Measurements from ENCODE around the gene SLC17A1. TPM values are rescaled to one million over a fixed set of nuclear protein-coding genes. Genes with fewer than 3 reads are reported as not detected.

The SLC17A1 gene
- total RNA-seq, 6 experiments from 2014 or later = 10.5 to 22.8 (median 14.5) TPM

DNA sequence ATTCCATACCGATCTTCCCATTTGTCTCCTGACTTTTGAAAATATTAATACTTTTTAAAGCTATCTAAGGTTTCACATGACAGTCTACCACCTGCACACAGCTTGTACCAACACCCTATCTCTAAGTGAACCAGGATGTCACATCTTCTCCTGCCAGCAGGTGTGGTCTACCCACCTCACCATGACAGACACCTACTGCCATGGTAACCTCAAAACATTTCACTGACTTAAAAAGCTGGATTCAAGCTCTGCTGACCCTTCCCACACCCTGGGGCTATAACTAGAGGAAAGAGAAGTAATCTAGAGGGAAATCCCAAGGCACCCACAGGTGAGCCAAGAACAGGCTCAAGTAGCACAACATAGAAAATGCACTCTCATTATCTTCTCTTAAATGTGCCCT lies 41.0 kb upstream of the SLC17A1 start:
- Histone ChIP-seq H3K4me1 (peaks cover 0 to 42% (median 15%) of the 10 kb centered on the region in 4 donors), H3K27me3 (no peaks in the 10 kb centered on the region), H3K9me3 (no peaks in the 10 kb centered on the region), H3K27ac (no peak overlapping the region), H3K36me3 (no peaks in the 10 kb centered on the region), H3K4me3 (no peak overlapping the region)
- intact Hi-C loops (cut with DNase I) = no loop called here
- ATAC-seq (no peak), DNase-seq (no peak)
- TF ChIP-seq, protein P1, sequence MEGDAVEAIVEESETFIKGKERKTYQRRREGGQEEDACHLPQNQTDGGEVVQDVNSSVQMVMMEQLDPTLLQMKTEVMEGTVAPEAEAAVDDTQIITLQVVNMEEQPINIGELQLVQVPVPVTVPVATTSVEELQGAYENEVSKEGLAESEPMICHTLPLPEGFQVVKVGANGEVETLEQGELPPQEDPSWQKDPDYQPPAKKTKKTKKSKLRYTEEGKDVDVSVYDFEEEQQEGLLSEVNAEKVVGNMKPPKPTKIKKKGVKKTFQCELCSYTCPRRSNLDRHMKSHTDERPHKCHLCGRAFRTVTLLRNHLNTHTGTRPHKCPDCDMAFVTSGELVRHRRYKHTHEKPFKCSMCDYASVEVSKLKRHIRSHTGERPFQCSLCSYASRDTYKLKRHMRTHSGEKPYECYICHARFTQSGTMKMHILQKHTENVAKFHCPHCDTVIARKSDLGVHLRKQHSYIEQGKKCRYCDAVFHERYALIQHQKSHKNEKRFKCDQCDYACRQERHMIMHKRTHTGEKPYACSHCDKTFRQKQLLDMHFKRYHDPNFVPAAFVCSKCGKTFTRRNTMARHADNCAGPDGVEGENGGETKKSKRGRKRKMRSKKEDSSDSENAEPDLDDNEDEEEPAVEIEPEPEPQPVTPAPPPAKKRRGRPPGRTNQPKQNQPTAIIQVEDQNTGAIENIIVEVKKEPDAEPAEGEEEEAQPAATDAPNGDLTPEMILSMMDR (IDR thresholded peaks at IDR 0.05) = no peak
- no peak for TF ChIP-seq POLR2A (IDR thresholded peaks at IDR 0.05)
- 100% methylated on average over 1 of the region's 1 CpG for WGBS (ENCODE audit: insufficient coverage, low coverage, low lambda C conversion rate, missing lambda C conversion rate)

DNA sequence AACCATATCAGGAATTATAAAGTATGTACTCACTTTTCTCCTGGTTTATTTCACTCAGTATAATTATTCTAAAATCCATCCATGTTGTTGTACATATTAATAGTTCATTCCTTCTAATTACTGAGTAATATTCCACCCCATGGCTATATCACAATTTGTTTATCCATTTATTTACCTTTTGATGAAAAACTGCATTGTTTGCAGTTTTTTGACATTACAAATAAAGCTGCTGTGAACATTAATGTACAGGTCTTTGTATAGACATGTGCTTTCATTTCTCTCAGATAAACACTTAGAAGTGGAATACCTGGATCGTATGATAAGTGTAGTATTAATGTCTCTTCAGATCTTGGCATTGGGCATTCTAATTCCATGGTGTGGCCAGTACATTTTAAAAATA lies 38.0 kb upstream of the SLC17A1 start:
- WGBS (ENCODE audit: insufficient coverage, low coverage, low lambda C conversion rate, missing lambda C conversion rate) = 27% methylated on average over 1 of the region's 1 CpG
- no peaks in the 10 kb centered on the region for H3K9me3 ChIP-seq

DNA sequence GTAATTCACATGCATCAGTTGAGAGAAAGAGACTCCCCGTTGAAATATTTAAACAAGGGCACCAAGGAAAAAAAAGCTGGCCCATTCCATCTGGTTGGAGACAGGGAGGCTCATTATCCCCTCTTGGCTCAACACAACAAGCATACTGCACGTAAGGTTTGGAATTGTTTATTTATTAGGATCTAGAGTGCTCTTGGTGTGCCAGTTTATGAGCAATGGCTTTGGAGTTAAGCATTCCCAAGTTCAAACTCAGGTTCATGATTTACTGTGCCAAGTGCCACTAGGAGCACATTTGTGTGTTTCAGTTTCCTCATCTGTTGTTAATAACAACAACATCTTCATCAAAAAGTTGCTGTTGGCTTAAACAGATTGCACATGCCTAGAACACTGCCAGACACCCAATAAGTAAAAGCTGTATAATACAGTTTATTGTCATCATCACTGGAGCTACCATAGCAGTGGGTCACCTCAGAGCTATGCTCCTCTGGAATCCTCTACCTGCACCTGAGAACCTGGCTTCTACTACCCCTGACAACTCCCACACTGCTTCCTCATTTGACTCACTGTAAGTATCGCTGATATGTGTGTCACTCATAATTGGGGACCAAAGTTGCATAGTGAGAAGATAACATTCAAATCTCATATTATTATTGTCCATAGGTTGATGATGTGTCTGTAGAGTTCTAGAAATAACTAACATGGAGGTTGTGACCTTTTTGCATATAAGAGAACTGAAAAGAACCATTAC lies 36.8 kb upstream of the SLC17A1 start:
- DNase-seq (no peak), ATAC-seq (no peak)
- no peak overlapping the region for H3K27ac ChIP-seq
- H3K27me3 ChIP-seq = no peaks in the 10 kb centered on the region
- intact Hi-C loops (cut with DNase I) = no loop called here
- WGBS (ENCODE audit: insufficient coverage, low coverage, low lambda C conversion rate, missing lambda C conversion rate) = 86% methylated on average over 2 of the region's 3 CpGs
- H3K9me3 ChIP-seq = no peaks in the 10 kb centered on the region
- no peak for TF ChIP-seq POLR2A (IDR thresholded peaks at IDR 0.05)
- TF ChIP-seq, protein P1 (IDR thresholded peaks at IDR 0.05) = no peak
- H3K4me3 ChIP-seq = no peak overlapping the region
- peaks cover 0 to 12% (median 5%) of the 10 kb centered on the region in 4 donors for H3K4me1 ChIP-seq
- H3K36me3 ChIP-seq = no peaks in the 10 kb centered on the region

More for the DNA sequence above, 38.0 kb upstream of the SLC17A1 start:
- H3K4me3 ChIP-seq = no peak overlapping the region
- DNase-seq (no peak), ATAC-seq (no peak)
- no peaks in the 10 kb centered on the region for H3K36me3 ChIP-seq
- no peaks in the 10 kb centered on the region for H3K27me3 ChIP-seq
- peaks cover 0 to 20% (median 10%) of the 10 kb centered on the region in 4 donors for H3K4me1 ChIP-seq
- intact Hi-C loops (cut with DNase I) = no loop called here
- H3K27ac ChIP-seq = no peak overlapping the region
- no peak for TF ChIP-seq POLR2A (IDR thresholded peaks at IDR 0.05)
- TF ChIP-seq, protein P1 (IDR thresholded peaks at IDR 0.05) = no peak

DNA sequence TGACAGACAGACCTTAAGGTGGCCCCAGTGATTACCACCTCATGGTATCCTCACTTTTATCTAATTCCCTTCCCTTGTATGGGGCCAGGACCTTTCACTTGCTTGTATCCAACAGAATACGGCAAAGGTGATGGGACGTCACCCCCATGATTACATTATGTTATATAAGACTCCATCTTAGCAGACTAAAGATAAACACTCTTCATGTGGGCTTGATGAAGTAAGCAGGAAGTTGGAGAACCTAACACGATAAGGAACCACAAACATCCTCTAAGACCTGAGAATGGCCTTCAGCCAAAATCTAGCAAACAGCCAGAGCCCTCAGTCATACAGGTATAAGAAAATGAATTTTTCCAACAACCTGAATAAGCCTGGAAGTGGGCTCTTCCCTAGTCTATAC lies 34.2 kb upstream of the SLC17A1 start:
- Histone ChIP-seq H3K36me3 (peaks cover 0 to 3% (median 0%) of the 10 kb centered on the region in 4 donors), H3K9me3 (no peaks in the 10 kb centered on the region), H3K27ac (no peak overlapping the region), H3K4me3 (no peak overlapping the region), H3K4me1 (peaks cover 0 to 9% (median 4%) of the 10 kb centered on the region in 4 donors), H3K27me3 (no peaks in the 10 kb centered on the region)
- 65% methylated on average over 3 of the region's 3 CpGs for WGBS (ENCODE audit: insufficient coverage, low coverage, low lambda C conversion rate, missing lambda C conversion rate)
- intact Hi-C loops (cut with DNase I) = no loop called here
- ATAC-seq (no peak), DNase-seq (no peak)
- TF ChIP-seq POLR2A (IDR thresholded peaks at IDR 0.05) = no peak
- TF ChIP-seq, protein P1 (IDR thresholded peaks at IDR 0.05) = no peak

Measured in right lobe of liver (tissue), 6 donors.